ENCODE measurements around the gene CCDC186.

- TF ChIP-seq CTCF (IDR thresholded peaks at IDR 0.05; ENCODE audit: poor library complexity) (no peak), EZH2 (IDR thresholded peaks at IDR 0.05; ENCODE audit: borderline replicate concordance) (no peak)
Measured at GRCh38 chr10:114168450-114169009, 5.5 kb downstream of the CCDC186 start.
